GM19324 (cell line): Measurements from ENCODE around the gene ST8SIA5.

ENCODE experiments used
- ATAC-seq: cut with Tn5 transposase; IDR thresholded peaks from one replicate; pipeline ENCODE4 v1.9.1; 2021; ENCODE audit warnings: mild to moderate bottlenecking, moderate library complexity; ENCODE audit not compliant: unreplicated experiment, low FRiP score

The ST8SIA5 gene

DNA sequence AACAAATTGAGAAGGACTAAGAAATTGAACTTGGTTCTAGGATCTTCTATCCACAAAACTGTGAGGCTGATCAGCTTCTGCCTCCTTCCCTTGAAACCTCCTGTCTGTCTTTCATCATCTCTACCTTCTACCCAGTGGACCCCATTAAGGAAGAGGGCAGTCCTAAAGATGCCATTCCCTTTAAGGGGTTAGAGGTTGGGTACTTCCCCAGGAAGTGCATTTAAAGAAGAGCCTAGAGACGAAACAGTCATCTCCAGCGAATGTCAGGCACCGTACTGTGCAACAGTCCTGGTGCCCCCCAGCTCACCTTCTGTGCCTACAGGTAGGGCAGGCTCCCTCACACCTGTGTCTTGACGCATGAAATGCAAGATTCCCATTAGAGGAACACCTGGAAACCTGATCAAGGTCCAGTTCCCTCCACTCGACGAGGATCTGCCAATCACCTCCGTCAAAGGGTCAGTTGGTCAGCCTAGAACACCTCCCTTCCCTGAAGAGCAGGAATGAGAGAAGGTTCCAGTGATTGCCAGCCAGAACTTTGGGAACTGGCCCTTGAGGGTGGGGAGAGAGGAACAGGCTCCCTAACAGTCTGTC, 120.7 kb downstream of the ST8SIA5 start:
- no peak for ATAC-seq

DNA sequence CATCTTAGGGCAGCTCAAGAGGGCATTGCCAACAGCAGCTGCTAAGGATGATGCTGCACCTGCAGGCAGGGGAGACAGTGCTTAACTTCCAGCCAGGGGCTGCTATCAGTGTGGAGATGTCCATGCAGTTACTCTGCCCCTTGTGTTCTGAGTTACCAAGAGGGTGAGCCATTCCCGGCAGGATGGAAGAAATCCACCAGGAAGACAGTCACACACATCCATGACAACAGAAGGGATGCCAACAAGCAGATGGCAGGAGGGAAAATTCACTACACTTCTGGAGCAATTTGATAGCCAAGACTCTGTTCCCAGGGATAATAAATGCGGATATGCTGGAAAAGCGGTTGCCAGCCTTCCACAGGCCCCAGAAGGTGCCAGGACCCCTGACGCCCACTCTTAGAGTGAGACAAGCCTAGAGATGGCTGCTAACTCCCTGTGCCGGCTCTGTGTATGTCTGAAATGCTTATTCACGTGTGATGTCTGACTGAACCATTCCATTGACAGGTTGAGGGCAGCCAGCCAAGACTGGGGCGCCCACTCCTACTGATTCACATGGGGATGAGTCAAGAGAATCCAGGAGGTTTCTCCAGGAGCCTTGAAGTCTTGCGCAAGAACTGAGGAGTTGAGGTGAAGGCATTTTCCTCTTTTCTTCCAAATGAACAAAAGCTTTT, 124.3 kb downstream of the ST8SIA5 start:
- ATAC-seq: no peak

DNA sequence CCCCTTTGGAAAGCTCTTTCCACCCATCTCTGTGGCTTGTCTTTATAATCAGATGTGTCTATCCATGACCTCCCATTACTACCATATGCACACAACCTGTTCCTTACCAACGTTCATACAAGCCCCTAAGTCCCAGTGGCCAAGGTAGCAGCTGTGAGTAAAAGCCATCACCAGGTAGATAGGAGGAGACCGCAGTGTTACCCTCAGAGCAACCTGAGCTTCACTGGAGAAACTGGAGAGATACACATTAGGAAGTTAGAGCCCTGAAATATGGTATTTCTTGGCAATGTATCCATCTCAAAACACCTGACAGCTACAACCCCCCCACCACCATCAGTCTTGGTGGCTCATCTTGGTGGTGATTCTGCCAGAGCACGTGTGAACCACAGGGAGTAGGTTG, 125.9 kb downstream of the ST8SIA5 start:
- ATAC-seq: no peak

DNA sequence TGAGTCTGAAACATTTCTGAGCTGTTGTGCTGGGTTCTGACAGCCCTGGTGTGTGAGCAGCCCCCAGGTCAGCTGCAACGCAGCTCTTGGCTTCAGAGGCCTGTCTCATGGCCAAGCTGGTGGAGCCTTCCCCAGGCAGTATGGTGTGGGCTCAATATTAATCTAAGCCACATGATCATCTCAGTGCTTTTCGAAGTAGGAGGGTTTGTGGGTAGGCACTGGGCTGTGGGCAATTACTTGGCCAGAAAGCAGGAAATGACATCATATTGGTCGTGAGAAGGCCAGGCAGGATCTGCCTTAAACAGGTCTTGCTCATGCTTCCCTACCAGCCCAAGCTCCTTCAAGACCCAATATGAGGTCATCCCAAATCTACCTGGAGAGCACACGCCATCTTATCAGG, 126.7 kb downstream of the ST8SIA5 start:
- ATAC-seq: no peak

DNA sequence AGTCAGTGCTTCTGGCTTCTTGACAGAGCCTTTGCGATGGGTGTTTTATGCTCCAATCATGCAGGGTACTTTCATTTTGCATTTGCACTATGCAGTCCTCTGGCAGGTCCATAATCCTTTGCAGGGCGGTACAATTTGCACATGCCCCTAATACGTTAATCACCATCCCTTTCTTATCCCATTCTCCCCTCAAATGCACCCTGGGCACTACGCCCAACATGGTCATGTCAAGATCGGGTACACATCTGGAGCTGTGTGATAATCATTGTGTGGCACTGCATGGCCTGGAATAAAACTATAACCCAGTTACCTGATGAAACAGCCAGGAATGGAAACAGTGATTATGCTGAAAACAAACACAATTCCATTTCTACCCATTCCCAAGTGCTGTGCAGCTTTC, 127.5 kb downstream of the ST8SIA5 start:
- no peak for ATAC-seq

DNA sequence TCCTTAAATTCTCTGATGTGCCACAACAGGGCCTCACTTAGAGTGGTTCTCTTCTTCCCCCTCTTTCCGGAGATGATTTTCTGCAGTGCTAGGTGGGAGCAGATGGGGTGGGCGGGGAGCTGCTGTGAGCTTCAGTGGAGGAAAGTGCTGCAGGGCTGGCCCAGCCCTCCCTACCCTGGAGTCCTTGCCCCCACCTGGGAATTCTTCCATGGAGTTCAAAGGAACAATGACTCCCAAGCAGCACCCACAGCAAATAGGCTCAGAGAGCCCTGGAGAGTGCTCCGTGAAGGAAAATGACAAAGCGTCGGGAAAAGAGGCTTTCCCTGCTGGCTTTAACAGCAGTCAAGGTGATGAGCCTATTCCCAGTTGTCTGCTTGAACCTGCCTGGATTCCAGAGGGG, 128.6 kb downstream of the ST8SIA5 start:
- no peak for ATAC-seq

DNA sequence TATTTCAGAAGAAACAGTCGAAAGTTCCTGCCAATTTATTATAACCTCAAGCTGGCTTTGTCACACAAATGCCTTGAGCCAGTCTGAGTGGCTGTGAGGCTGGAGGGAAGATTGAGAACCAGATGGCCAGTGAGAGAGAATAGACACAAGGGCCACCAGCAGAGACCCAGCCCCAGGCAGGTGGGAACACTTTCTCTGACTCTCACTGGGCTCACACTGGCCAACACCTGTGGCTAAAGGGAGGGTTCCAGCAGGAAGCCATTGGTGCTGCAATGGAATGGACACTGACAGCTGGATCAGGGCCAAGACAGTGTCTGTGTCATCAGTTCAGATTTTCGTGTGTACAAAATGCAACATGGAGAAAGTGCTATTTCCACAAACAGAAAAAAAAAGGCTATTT, 129.7 kb downstream of the ST8SIA5 start:
- ATAC-seq: no peak

DNA sequence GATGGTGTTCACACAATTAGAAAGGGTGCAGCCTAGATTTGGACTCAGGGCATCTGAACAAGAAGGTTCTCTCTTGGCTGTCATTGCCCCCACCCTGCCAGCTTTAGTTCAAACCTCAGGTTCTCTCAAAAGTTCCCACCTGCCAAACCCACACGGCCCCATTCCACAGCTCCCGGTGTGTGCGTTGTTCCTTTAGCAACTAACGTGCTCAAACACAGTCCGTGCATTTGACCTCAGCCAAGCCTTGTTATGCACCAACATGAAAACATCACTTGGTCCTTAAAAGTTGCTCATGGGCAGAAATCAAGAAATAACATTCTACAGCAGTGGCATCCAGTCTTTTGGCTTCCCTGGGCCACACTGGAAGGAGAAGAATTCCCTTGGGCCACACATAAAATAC, 131.8 kb downstream of the ST8SIA5 start:
- ATAC-seq: no peak

DNA sequence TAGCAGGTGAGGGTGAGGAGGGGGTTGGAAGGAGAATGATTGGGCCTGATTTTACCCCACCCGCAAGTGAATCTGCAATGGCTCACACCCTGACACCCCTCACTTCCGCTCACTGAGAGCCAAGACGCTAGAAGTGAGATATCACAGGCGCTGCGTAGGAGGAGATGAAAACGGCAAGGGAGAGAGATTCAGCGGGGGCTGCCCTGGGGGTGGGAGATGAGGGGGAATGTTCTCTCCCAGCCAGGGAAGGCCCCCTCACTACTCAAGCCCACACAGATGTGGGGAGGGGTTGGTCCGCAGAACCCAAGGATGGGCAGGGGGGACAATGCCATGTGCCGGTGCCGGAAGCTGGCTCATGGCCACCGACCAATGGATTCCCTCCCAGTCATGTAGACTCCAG, 132.7 kb downstream of the ST8SIA5 start:
- no peak for ATAC-seq

DNA sequence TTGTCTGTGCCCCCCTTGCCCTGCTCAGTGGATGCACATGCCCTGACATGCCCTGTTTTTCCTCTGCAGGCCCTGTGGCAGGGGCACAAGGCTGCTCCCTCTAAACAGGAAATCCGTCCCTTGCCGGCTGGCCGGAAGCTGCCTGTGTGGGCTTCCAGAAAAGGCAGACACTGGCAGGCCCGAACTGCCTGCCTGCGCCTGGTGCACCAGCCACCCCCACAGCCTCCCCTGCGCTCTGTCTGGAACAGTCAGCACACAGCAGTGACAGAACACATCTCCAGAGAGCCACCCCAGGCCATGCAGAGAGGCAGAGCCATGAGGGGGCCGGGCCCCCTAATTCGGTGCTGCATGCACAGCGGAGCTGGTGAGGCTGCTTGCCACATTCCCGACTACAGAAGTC, 133.3 kb downstream of the ST8SIA5 start:
- ATAC-seq: no peak

DNA sequence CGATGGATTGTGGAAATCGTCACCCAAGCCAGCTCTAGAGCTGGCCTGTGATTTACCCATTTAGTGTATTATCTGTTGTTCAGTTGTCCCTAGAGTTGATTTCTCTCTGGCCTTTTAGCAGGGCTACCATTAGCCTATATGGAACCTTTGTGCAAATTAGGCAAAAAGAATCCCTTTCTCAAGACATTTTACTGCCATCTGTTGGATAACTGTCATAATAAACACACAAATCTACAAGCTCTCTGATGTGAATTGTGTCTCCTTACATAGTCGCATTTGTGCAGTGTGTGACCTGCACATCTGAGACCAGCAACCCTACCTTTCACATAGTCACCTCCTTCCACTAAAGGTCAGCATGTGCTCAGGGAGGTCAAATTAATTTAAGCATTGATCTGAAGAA, 133.9 kb downstream of the ST8SIA5 start:
- ATAC-seq: no peak

DNA sequence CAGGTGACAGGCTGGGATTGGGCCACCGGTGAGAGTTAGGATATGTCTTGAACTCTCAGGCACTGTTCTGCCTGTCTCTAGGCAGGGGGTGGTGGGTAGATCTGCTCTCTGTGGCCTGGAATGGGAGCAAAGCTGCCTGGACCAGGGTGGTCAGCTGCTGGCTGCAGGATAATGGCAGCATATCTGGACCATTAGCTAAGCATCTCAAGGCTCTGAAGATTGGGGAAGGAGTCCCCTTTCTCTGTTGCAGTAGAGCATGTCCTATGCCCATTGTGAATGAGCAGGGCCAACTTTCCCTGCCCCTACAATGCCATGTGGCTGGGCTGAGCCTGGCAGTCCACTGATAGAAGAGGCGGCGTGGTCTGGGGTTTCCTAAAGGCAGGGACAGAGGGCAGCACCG, 134.4 kb downstream of the ST8SIA5 start:
- no peak for ATAC-seq

DNA sequence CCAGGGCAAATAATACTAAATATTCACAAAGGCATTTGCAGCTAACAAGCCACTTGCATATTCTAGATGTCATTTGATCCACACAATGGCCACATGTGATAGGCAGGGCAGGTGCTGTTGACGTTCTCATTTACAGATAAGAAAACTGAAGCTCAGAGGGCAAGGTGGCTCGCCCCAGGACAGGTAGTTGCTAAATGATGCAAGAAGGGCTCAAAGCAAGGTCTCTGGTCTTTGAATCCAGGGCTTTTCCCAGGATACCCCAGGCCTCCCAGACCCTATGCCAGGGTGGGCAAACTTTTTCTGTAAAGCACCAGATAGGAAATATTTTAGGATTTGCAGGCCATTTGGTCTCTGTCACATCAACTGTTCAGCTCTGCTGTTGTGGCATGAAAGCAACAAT, 135.0 kb downstream of the ST8SIA5 start:
- ATAC-seq: no peak

DNA sequence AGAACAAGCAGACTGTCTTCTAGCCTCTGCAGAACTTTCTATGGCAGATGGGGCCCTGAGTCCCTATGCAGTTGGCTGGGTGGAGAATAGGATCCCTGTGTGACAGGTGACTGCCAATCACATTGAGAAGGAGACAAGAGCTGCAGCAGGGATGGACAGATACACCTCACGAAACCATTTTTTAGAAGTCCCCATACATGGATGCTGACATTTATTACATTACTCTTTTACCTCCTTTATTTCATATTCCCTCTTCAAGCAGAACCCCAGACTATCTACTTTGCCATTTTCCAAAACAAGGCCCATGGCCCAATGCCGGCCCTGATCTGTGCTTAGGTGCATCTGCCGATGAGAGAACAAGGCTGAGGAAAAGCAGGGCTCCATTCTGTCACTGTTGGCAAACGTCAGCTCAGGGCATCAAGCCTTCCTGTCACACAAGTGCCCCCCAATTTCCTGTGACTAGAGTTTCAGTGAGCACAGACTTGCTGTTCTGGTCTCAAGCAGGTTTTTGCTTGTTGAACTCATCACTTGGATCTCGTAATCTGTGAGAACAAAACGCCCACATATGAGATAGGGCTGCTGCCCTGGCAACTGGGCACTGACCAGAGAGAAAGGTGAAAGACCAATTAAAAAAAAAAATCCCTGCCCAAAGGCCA, 135.6 kb downstream of the ST8SIA5 start:
- ATAC-seq: no peak

DNA sequence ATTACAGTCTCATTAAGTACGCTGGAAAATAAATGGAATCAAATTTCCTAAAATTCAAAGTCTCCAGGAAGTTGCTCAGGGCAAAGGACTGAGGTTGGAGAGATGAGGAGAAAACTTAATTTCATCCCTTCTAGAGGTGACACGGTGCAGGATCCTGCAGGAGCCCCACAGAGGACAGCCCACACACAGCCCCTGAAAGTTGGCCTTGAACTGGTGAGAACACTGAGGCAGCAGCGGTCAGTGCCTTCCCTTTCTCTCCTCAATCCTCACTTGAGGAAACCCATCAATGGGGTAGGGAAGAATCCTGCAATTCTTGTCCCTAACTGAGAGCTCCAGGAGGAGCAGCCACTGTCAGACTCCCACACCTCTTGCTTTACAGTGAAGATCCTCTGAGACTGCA, 137.3 kb downstream of the ST8SIA5 start:
- no peak for ATAC-seq
